ENCODE results near the gene ZNF175. TPM values are rescaled to one million over a fixed set of nuclear protein-coding genes. Genes with fewer than 3 reads are reported as not detected.

Gene ZNF175
- total and polyA plus RNA-seq, 10 of the 15 experiments (the other 5 are each of a cell fraction or from before 2014, with no cell fraction given), result 1.5 to 12.0 (median 4.1) TPM

DNA sequence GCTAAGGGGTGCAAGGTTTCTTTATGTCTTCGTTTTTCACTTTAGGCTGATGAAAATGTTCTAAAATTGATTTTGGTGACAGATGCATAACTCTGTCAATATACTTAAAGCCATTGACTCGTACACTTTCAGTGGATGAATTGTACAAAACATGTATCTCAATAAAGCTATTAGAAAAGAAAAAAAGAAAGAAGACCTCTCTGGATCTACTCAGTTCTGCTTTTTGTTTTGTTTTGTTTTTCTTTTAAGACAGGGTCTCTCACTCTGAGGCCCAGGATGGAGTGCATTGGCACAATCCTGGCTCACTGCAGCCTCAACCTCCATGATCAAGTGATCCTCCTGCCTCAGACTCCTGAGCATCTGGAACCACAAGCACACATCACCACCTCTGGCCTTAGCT lies 55.6 kb downstream of the ZNF175 start:
- FAIRE-seq (no peak), DNase-seq (ENCODE audit: low read depth, low spot score) (no peak), ATAC-seq (no peak)
- CTCF ChIA-PET, result interaction anchor here (0.7 kb wide), 1 partner anchor 1015 kb away, joined by 3 read pairs; no protein-coding TSS in a partner anchor
- Histone ChIP-seq H3K79me2 (ENCODE audit: control insufficient read depth, insufficient read depth, low read length) (no peaks in the 10 kb centered on the region), H3K9ac (ENCODE audit: control insufficient read depth, insufficient read depth, low read length) (no peak overlapping the region), H3K4me1 (ENCODE audit: control insufficient read depth, insufficient read depth, low read length) (peaks cover under 1% of the 10 kb centered on the region), H3K27me3 (replicated peaks in 1 of 2; ENCODE audit: control insufficient read depth in 2 of 2, insufficient read depth in 2 of 2, low read length in 1 of 2) (no peaks in the 10 kb centered on the region), H3K9me3 (replicated peaks; ENCODE audit: control insufficient read depth, insufficient read depth, low read length) (no peaks in the 10 kb centered on the region; the same call in 2 of the 3 replicates), H2AFZ (ENCODE audit: control insufficient read depth, low read depth, low read length) (no peak overlapping the region), H4K20me1 (ENCODE audit: control insufficient read depth, insufficient read depth) (no peaks in the 10 kb centered on the region), H3K4me3 (no peak overlapping the region), H3K4me2 (ENCODE audit: control insufficient read depth, insufficient read depth) (no peak overlapping the region), H3K36me3 (ENCODE audit: control insufficient read depth in 2 of 2, insufficient read depth in 2 of 2, low read length in 1 of 2) (no peaks in the 10 kb centered on the region), H3K27ac (ENCODE audit: control insufficient read depth, insufficient read depth) (no peak overlapping the region)
- in situ Hi-C loops (cut with MboI) (no loop called here), intact Hi-C loops (cut with micrococcal nuclease; ENCODE audit: unreplicated experiment) (no loop called here)
- RAD21 ChIA-PET (ENCODE audit: unreplicated experiment), result interaction anchor here (0.9 kb wide), 1 partner anchor 31 kb away, joined by 3 read pairs; no protein-coding TSS in a partner anchor
- no peak for TF ChIP-seq SUPT20H (IDR thresholded peaks at IDR 0.05; ENCODE audit: borderline replicate concordance, control insufficient read depth, low read depth, low read length)
- TF ChIP-seq, protein P1, sequence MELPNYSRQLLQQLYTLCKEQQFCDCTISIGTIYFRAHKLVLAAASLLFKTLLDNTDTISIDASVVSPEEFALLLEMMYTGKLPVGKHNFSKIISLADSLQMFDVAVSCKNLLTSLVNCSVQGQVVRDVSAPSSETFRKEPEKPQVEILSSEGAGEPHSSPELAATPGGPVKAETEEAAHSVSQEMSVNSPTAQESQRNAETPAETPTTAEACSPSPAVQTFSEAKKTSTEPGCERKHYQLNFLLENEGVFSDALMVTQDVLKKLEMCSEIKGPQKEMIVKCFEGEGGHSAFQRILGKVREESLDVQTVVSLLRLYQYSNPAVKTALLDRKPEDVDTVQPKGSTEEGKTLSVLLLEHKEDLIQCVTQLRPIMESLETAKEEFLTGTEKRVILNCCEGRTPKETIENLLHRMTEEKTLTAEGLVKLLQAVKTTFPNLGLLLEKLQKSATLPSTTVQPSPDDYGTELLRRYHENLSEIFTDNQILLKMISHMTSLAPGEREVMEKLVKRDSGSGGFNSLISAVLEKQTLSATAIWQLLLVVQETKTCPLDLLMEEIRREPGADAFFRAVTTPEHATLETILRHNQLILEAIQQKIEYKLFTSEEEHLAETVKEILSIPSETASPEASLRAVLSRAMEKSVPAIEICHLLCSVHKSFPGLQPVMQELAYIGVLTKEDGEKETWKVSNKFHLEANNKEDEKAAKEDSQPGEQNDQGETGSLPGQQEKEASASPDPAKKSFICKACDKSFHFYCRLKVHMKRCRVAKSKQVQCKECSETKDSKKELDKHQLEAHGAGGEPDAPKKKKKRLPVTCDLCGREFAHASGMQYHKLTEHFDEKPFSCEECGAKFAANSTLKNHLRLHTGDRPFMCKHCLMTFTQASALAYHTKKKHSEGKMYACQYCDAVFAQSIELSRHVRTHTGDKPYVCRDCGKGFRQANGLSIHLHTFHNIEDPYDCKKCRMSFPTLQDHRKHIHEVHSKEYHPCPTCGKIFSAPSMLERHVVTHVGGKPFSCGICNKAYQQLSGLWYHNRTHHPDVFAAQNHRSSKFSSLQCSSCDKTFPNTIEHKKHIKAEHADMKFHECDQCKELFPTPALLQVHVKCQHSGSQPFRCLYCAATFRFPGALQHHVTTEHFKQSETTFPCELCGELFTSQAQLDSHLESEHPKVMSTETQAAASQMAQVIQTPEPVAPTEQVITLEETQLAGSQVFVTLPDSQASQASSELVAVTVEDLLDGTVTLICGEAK (IDR thresholded peaks at IDR 0.05; ENCODE audit: borderline replicate concordance), result peak; percentile 85
- TF ChIP-seq, protein P2, sequence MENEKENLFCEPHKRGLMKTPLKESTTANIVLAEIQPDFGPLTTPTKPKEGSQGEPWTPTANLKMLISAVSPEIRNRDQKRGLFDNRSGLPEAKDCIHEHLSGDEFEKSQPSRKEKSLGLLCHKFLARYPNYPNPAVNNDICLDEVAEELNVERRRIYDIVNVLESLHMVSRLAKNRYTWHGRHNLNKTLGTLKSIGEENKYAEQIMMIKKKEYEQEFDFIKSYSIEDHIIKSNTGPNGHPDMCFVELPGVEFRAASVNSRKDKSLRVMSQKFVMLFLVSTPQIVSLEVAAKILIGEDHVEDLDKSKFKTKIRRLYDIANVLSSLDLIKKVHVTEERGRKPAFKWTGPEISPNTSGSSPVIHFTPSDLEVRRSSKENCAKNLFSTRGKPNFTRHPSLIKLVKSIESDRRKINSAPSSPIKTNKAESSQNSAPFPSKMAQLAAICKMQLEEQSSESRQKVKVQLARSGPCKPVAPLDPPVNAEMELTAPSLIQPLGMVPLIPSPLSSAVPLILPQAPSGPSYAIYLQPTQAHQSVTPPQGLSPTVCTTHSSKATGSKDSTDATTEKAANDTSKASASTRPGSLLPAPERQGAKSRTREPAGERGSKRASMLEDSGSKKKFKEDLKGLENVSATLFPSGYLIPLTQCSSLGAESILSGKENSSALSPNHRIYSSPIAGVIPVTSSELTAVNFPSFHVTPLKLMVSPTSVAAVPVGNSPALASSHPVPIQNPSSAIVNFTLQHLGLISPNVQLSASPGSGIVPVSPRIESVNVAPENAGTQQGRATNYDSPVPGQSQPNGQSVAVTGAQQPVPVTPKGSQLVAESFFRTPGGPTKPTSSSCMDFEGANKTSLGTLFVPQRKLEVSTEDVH (IDR thresholded peaks at IDR 0.05; ENCODE audit: low read depth, partially characterized antibody), result no peak
- TF ChIP-seq MTA2 (IDR thresholded peaks at IDR 0.05; ENCODE audit: low read depth), result no peak
- TF ChIP-seq SPI1 (IDR thresholded peaks at IDR 0.05; ENCODE audit: borderline replicate concordance, insufficient read depth, low read depth, low read length), result peak; percentile 48; the same call in 1 of the 2 replicates
- TF ChIP-seq ZNF384 (IDR thresholded peaks at IDR 0.05; ENCODE audit: borderline replicate concordance, low read depth, low read length), result peak; percentile 56; the same call in 1 of the 2 replicates
- 0% methylated on average over 2 of the region's 2 CpGs for WGBS (ENCODE audit: insufficient coverage, insufficient replicate concordance, low lambda C conversion rate, missing lambda C conversion rate)
- POLR2A ChIA-PET, result no interaction called here
- SMC1A ChIA-PET (ENCODE audit: uncharacterized antibody, unreplicated experiment), result no interaction called here
- BruUV-seq (replicated peaks), result no TSS peak
